NCI-H748 treated with DMSO at 0.1 percent for 48 hours (cell line): Measurements from ENCODE around the gene NDUFV3.
"Not testable (repeated sequence)": the region's sequence is repeated elsewhere in the genome, so short reads cannot be mapped to it uniquely, and the experiment has no call there.

Source experiments
- DNase-seq: peaks from one replicate; lab custom pipeline; 2025; lab: John Stamatoyannopoulos, UW

Gene NDUFV3

GRCh38 chr21:42892582-42892930 lies 553 bp upstream of the NDUFV3 start:
- DNase-seq: no peak

GRCh38 chr21:42900446-42900845 lies 7.3 kb downstream of the NDUFV3 start:
- DNase-seq: no peak

- DNase-seq: no peak
Measured at GRCh38 chr21:42903817-42904216, 10.7 kb downstream of the NDUFV3 start.

- DNase-seq: no peak
Measured at GRCh38 chr21:42905195-42905594, 12.1 kb downstream of the NDUFV3 start.

GRCh38 chr21:42906233-42906632 lies 13.1 kb downstream of the NDUFV3 start:
- DNase-seq: no peak

- DNase-seq: not testable (repeated sequence)
Measured at GRCh38 chr21:42908484-42908883, 15.4 kb downstream of the NDUFV3 start.

GRCh38 chr21:42911920-42912319 lies 18.8 kb downstream of the NDUFV3 start:
- DNase-seq: not testable (repeated sequence)

GRCh38 chr21:42913476-42913875 lies 20.4 kb downstream of the NDUFV3 start:
- no peak for DNase-seq

GRCh38 chr21:42918291-42918690 lies 25.2 kb downstream of the NDUFV3 start:
- DNase-seq: no peak

- DNase-seq: no peak
Measured at GRCh38 chr21:42921927-42922326, 28.8 kb downstream of the NDUFV3 start.

- DNase-seq: no peak
Measured at GRCh38 chr21:42922918-42923317, 29.8 kb downstream of the NDUFV3 start.

- DNase-seq: peak; percentile 94
Measured at GRCh38 chr21:42923553-42924432, 30.7 kb downstream of the NDUFV3 start.

GRCh38 chr21:42924433-42924751 lies 31.3 kb downstream of the NDUFV3 start:
- DNase-seq: no peak

GRCh38 chr21:42925114-42925926 lies 32.2 kb downstream of the NDUFV3 start, which contains the start of gene ERVH48-1:
TSS of gene ERVH48-1 (minus strand) at chr21:42925630. CDS start at chr21:42919006, 6,624 bp downstream.
- no peak for DNase-seq

- not testable (repeated sequence) for DNase-seq
Measured at GRCh38 chr21:42927474-42928200, 34.5 kb downstream of the NDUFV3 start.

- DNase-seq: no peak
Measured at GRCh38 chr21:42929969-42930368, 36.9 kb downstream of the NDUFV3 start.

- no peak for DNase-seq
Measured at GRCh38 chr21:42931560-42932235, 38.6 kb downstream of the NDUFV3 start.

- DNase-seq: not testable (repeated sequence)
Measured at GRCh38 chr21:42932378-42933136, 39.4 kb downstream of the NDUFV3 start.

- DNase-seq: peak; percentile 68
Measured at GRCh38 chr21:42933137-42933970, 40.2 kb downstream of the NDUFV3 start.

GRCh38 chr21:42933973-42934372 lies 40.9 kb downstream of the NDUFV3 start:
- DNase-seq: not testable (repeated sequence)
